ENCODE data around the gene S100A7.

GRCh38 chr1:153430561-153430960 lies 29.9 kb downstream of the S100A7 start:
- TF ChIP-seq CTCF (conservative IDR thresholded peaks at IDR 0.05 in 1 of 2, IDR thresholded peaks at IDR 0.05 in 1 of 2; ENCODE audit: low read depth in 1 of 2, low read length in 2 of 2) (no peak), EZH2 (IDR thresholded peaks at IDR 0.05; ENCODE audit: low read length, missing control alignments) (no peak)
